GM19043 (cell line): ENCODE data around the gene BCKDHB.

Experiments
- ATAC-seq: cut with Tn5 transposase; IDR thresholded peaks from one replicate; pipeline ENCODE4 v1.9.1; 2021; ENCODE audit warnings: low read depth; ENCODE audit not compliant: unreplicated experiment

Gene BCKDHB

GRCh38 chr6:80145921-80146320 lies 39.5 kb downstream of the BCKDHB start:
- no peak for ATAC-seq

- no peak for ATAC-seq
Observed at GRCh38 chr6:80148220-80148619, 41.7 kb downstream of the BCKDHB start.

GRCh38 chr6:80151635-80152034 lies 45.2 kb downstream of the BCKDHB start:
- ATAC-seq: no peak

- ATAC-seq: no peak
Observed at GRCh38 chr6:80154160-80154559, 47.7 kb downstream of the BCKDHB start.

GRCh38 chr6:80156221-80156620 lies 49.8 kb downstream of the BCKDHB start:
- ATAC-seq: no peak

- ATAC-seq: no peak
Observed at GRCh38 chr6:80158478-80158989, 52.1 kb downstream of the BCKDHB start.

- no peak for ATAC-seq
Observed at GRCh38 chr6:80161434-80161833, 55.0 kb downstream of the BCKDHB start.

GRCh38 chr6:80163754-80164187 lies 57.3 kb downstream of the BCKDHB start:
- ATAC-seq: peak; percentile 79

GRCh38 chr6:80165143-80165542 lies 58.7 kb downstream of the BCKDHB start:
- ATAC-seq: peak; percentile 90

- ATAC-seq: no peak
Observed at GRCh38 chr6:80165819-80166218, 59.3 kb downstream of the BCKDHB start.

GRCh38 chr6:80170433-80170832 lies 64.0 kb downstream of the BCKDHB start:
- ATAC-seq: no peak

- ATAC-seq: no peak
Observed at GRCh38 chr6:80173411-80173810, 66.9 kb downstream of the BCKDHB start.

- ATAC-seq: peak; percentile 47
Observed at GRCh38 chr6:80174900-80175572, 68.6 kb downstream of the BCKDHB start.

- ATAC-seq: no peak
Observed at GRCh38 chr6:80179695-80180094, 73.2 kb downstream of the BCKDHB start.

- no peak for ATAC-seq
Observed at GRCh38 chr6:80181352-80182081, 75.0 kb downstream of the BCKDHB start.

GRCh38 chr6:80182308-80182707 lies 75.8 kb downstream of the BCKDHB start:
- ATAC-seq: no peak

GRCh38 chr6:80183019-80183795 lies 76.7 kb downstream of the BCKDHB start:
- no peak for ATAC-seq

- ATAC-seq: no peak
Observed at GRCh38 chr6:80185492-80185891, 79.0 kb downstream of the BCKDHB start.

- no peak for ATAC-seq
Observed at GRCh38 chr6:80186082-80186481, 79.6 kb downstream of the BCKDHB start.

GRCh38 chr6:80196906-80197305 lies 90.4 kb downstream of the BCKDHB start:
- ATAC-seq: no peak

GRCh38 chr6:80197474-80197873 lies 91.0 kb downstream of the BCKDHB start:
- ATAC-seq: no peak
